Coronary artery (tissue), 2 donors: ENCODE data around the gene DHRS11.

Source experiments
- DNase-seq: peaks from one replicate; pipeline ENCODE4 v3.0.0-alpha.2; 2017; ENCODE audit warnings: low spot score
- H3K27ac ChIP-seq, 2 donors: fragments of 200-600 bp; sonication (generic); one replicate each; pipeline ENCODE4 v1.5.1; 2016 to 2019
- H3K4me3 ChIP-seq: fragments of 200-600 bp; sonication (generic); 2 replicates; pipeline ENCODE4 v1.5.1; 2016; ENCODE audit warnings: mild to moderate bottlenecking, moderate library complexity
- CTCF ChIP-seq: fragments of 200-600 bp; sonication (generic); IDR thresholded peaks from one replicate; pipeline ENCODE4 v1.5.1; 2019; ENCODE audit warnings: antibody characterized with exemption

The DHRS11 gene

GRCh38 chr17:36616061-36617029, 24.7 kb downstream of the DHRS11 start:
- Histone ChIP-seq H3K4me3 (no peak overlapping the region), H3K27ac (no peak overlapping the region)
- DNase-seq: no peak
- TF ChIP-seq CTCF: no peak

- no peak for DNase-seq
- H3K27ac ChIP-seq: no peak overlapping the region
- no peak for TF ChIP-seq CTCF
- H3K4me3 ChIP-seq: no peak overlapping the region
Observed at GRCh38 chr17:36617773-36618172, 26.1 kb downstream of the DHRS11 start.

DNA sequence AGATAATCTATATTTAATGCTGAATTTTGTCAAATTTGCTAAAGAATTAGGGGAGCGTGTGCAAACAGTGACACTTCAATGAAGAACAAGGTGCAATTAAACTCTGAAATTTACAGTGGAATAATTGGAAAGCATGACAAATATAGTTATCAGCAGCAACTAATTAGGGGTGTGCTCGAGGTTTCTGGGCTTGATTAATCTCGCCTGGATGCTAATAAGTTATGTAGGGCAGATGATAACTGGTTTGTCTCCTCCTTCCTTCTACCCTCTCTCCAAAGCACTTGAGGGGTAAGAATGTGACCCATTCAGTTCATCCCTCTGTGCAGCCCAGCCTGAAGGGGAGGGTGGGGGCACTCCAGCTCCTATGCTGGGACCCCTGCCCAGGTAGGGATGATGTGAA, 31.6 kb downstream of the DHRS11 start:
- Histone ChIP-seq H3K27ac (no peak overlapping the region), H3K4me3 (no peak overlapping the region)
- no peak for TF ChIP-seq CTCF
- DNase-seq: no peak

- no peak overlapping the region for H3K4me3 ChIP-seq
- no peak for TF ChIP-seq CTCF
- DNase-seq: no peak
Observed at GRCh38 chr17:36625188-36625587, 33.5 kb downstream of the DHRS11 start.

DNA sequence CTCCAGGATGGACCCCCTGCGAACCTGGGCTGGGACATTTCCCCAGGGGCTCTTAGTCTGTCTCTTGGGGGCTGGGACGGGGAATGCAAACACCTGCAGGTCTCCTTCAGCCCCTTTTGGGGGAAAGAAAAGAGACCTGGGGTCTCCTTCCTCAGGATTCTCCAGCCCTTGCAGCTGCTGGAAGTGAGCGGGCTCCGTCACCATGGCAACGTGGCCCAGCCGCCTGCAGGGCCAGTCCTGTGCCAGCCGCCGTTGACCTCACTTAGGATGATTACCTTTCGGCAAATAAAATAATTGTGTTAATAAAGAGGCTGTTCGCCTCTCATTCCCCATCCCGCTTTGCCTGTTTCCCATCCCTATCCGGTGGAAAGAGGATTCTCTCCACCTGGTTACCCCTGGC, 35.4 kb downstream of the DHRS11 start:
- DNase-seq: no peak
- no peak for TF ChIP-seq CTCF
- Histone ChIP-seq H3K27ac (no peak overlapping the region), H3K4me3 (no peak overlapping the region)

More at GRCh38 chr17:36625188-36625587, 33.5 kb downstream of the DHRS11 start:
- no peak overlapping the region for H3K27ac ChIP-seq

DNA sequence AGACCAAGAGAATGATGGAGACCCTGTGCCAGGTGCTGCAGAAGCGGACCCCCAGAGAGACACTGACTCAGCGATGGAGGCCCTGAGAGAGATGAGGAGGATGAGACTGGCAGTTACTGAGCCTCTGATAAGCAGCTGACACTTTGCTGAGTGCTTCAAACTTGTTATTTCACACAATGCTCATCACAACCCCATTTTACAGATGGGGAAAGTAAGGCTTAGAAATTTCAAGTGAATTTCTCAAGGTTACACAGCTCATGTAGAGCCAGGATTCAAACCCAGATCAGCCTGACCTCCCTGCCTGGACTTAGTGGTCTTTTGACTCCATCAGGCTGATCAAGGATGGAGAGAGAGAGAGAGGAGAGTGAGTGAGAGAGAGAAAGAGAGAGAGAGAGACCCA, 36.9 kb downstream of the DHRS11 start:
- DNase-seq: no peak
- Histone ChIP-seq H3K27ac (no peak overlapping the region), H3K4me3 (no peak overlapping the region)
- TF ChIP-seq CTCF: no peak
